ENCODE data around the gene SERTAD1.

The SERTAD1 gene

GRCh38 chr19:40407714-40408597, 17.8 kb downstream of the SERTAD1 start:
- TF ChIP-seq CTCF (IDR thresholded peaks at IDR 0.05; ENCODE audit: borderline replicate concordance, insufficient read depth, low read depth, low read length), result no peak
- H3K4me3 ChIP-seq (ENCODE audit: low read depth, low read length), result no peak overlapping the region

- TF ChIP-seq CTCF (IDR thresholded peaks at IDR 0.05; ENCODE audit: borderline replicate concordance, insufficient read depth, low read depth, low read length), result no peak
- peak overlapping the region; percentile 51 for H3K4me3 ChIP-seq (ENCODE audit: low read depth, low read length)
Observed at GRCh38 chr19:40403262-40403984, 22.4 kb downstream of the SERTAD1 start.

- H3K4me3 ChIP-seq (ENCODE audit: low read depth, low read length), result no peak overlapping the region
- no peak for TF ChIP-seq CTCF (IDR thresholded peaks at IDR 0.05; ENCODE audit: borderline replicate concordance, insufficient read depth, low read depth, low read length)
Observed at GRCh38 chr19:40400559-40400958, 25.2 kb downstream of the SERTAD1 start.

- TF ChIP-seq CTCF (IDR thresholded peaks at IDR 0.05; ENCODE audit: borderline replicate concordance, insufficient read depth, low read depth, low read length), result no peak
- H3K4me3 ChIP-seq (ENCODE audit: low read depth, low read length), result no peak overlapping the region
Observed at GRCh38 chr19:40398417-40399131, 27.2 kb downstream of the SERTAD1 start.

- no peak overlapping the region for H3K4me3 ChIP-seq (ENCODE audit: low read depth, low read length)
- no peak for TF ChIP-seq CTCF (IDR thresholded peaks at IDR 0.05; ENCODE audit: borderline replicate concordance, insufficient read depth, low read depth, low read length)
Observed at GRCh38 chr19:40397568-40397906, 28.3 kb downstream of the SERTAD1 start.

- no peak overlapping the region for H3K4me3 ChIP-seq (ENCODE audit: low read depth, low read length)
- TF ChIP-seq CTCF (IDR thresholded peaks at IDR 0.05; ENCODE audit: borderline replicate concordance, insufficient read depth, low read depth, low read length), result no peak
Observed at GRCh38 chr19:40396886-40397567, 28.8 kb downstream of the SERTAD1 start.

Measured in GM12875 (cell line).